ENCODE data around the gene TEX11.

- no peak for TF ChIP-seq CTCF (IDR thresholded peaks at IDR 0.05)
- no peak for TF ChIP-seq POLR2A (IDR thresholded peaks at IDR 0.05)
- TF ChIP-seq EP300 (IDR thresholded peaks at IDR 0.05): no peak
Observed at GRCh38 chrX:70485466-70485865, 423.0 kb downstream of the TEX11 start.
